GM12878 (cell line): ENCODE results near the gene HDAC5. TPM values are rescaled to one million over a fixed set of nuclear protein-coding genes. Genes with fewer than 3 reads are reported as not detected.

ENCODE experiments used
- NFYB ChIP-seq: IDR thresholded peaks from 2 replicates; pipeline ENCODE4 v1.6.1; 2011; ENCODE audit warnings: low read depth, mild to moderate bottlenecking, low read length, improper control_type of control experiment, moderate library complexity; ENCODE audit not compliant: insufficient read depth
- ZNF687 ChIP-seq: fragments of 450-650 bp; IDR thresholded peaks from 2 replicates; pipeline ENCODE4 v1.6.1; 2017; ENCODE audit warnings: mild to moderate bottlenecking, moderate library complexity
- polyA plus RNA-seq, 11 experiments: library from polyadenylated mRNA; depleted of rRNA in 4 of 11; unstranded in 6 of 11; stranded (reverse) in 5 of 11; fragments of >200 nt; fragmentation: Nextera tagmentation in 4 of 11; fragmentation: Illumina TruSeq in 1 of 11; extraction: Ambion mirVana in 4 of 11; extraction: Trizol in 1 of 11; gene quantifications; 1 replicate in 1 of 11; 2 replicates in 10 of 11; pipeline versions ENCODE4 v1.2.1 to v1.2.3, GENCODE V29; 2011 to 2016; ENCODE audit warnings: inconsistent platforms in 2 of 11, missing spikeins in 2 of 11, low read depth in 1 of 11
- total RNA-seq, 4 experiments: library from RNA; depleted of rRNA in 3 of 4; stranded (reverse); fragments of >200 nt in 3 of 4; fragmentation: Illumina TruSeq in 1 of 4; extraction: Trizol in 1 of 4; gene quantifications; 2 replicates each; pipeline versions ENCODE4 v1.2.1 to v1.2.3, GENCODE V29; 2013 to 2021
- TF ChIP-seq, protein P1 (sequence below): IDR thresholded peaks from 2 replicates; pipeline ENCODE4 v1.6.1; 2012; ENCODE audit warnings: mild to moderate bottlenecking, low read depth, low read length

The HDAC5 gene
- total and polyA plus RNA-seq, 10 of the 15 experiments (the other 5 are each of a cell fraction or from before 2014, with no cell fraction given), result 1.1 to 58.0 (median 27.3) TPM

GRCh38 chr17:44044071-44044470 is 79.4 kb downstream of the HDAC5 start (continued):
- TF ChIP-seq ZNF687 (no peak), NFYB (no peak)
- TF ChIP-seq, protein P1, sequence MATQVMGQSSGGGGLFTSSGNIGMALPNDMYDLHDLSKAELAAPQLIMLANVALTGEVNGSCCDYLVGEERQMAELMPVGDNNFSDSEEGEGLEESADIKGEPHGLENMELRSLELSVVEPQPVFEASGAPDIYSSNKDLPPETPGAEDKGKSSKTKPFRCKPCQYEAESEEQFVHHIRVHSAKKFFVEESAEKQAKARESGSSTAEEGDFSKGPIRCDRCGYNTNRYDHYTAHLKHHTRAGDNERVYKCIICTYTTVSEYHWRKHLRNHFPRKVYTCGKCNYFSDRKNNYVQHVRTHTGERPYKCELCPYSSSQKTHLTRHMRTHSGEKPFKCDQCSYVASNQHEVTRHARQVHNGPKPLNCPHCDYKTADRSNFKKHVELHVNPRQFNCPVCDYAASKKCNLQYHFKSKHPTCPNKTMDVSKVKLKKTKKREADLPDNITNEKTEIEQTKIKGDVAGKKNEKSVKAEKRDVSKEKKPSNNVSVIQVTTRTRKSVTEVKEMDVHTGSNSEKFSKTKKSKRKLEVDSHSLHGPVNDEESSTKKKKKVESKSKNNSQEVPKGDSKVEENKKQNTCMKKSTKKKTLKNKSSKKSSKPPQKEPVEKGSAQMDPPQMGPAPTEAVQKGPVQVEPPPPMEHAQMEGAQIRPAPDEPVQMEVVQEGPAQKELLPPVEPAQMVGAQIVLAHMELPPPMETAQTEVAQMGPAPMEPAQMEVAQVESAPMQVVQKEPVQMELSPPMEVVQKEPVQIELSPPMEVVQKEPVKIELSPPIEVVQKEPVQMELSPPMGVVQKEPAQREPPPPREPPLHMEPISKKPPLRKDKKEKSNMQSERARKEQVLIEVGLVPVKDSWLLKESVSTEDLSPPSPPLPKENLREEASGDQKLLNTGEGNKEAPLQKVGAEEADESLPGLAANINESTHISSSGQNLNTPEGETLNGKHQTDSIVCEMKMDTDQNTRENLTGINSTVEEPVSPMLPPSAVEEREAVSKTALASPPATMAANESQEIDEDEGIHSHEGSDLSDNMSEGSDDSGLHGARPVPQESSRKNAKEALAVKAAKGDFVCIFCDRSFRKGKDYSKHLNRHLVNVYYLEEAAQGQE, result no peak
